ENCODE results near the gene RFPL2. TPM values are rescaled to one million over a fixed set of nuclear protein-coding genes. Genes with fewer than 3 reads are reported as not detected.

RFPL2 gene
- total RNA-seq, 2 donors from 2014 or later = not detected

- DNase-seq = no peak
- Histone ChIP-seq H3K4me1 (no peaks in the 10 kb centered on the region), H3K9ac (ENCODE audit: low read depth in 2 of 2, low read length in 2 of 2) (no peak overlapping the region), H3K27ac (no peak overlapping the region), H3K4me3 (no peak overlapping the region), H3K36me3 (no peaks in the 10 kb centered on the region), H3K9me3 (no peaks in the 10 kb centered on the region), H3K27me3 (no peaks in the 10 kb centered on the region)
- intact Hi-C loops (cut with DNase I) = no loop called here
- TF ChIP-seq CTCF (IDR thresholded peaks at IDR 0.05) = no peak
Observed at GRCh38 chr22:32185821-32186220, 19.1 kb downstream of the RFPL2 start.

GRCh38 chr22:32183625-32184024 is 21.2 kb downstream of the RFPL2 start:
- Histone ChIP-seq H3K27ac (no peak overlapping the region), H3K9me3 (no peaks in the 10 kb centered on the region), H3K4me1 (no peaks in the 10 kb centered on the region), H3K36me3 (no peaks in the 10 kb centered on the region), H3K4me3 (no peak overlapping the region), H3K27me3 (no peaks in the 10 kb centered on the region), H3K9ac (ENCODE audit: low read depth in 2 of 2, low read length in 2 of 2) (no peak overlapping the region)
- no peak for DNase-seq
- intact Hi-C loops (cut with DNase I) = no loop called here
- TF ChIP-seq CTCF (IDR thresholded peaks at IDR 0.05) = no peak

GRCh38 chr22:32181043-32181442 is 23.8 kb downstream of the RFPL2 start:
- no peak for DNase-seq
- Histone ChIP-seq H3K27ac (no peak overlapping the region), H3K4me1 (no peaks in the 10 kb centered on the region), H3K27me3 (peaks cover 4% of the 10 kb centered on the region), H3K36me3 (no peaks in the 10 kb centered on the region), H3K9me3 (no peaks in the 10 kb centered on the region), H3K9ac (ENCODE audit: low read depth in 2 of 2, low read length in 2 of 2) (no peak overlapping the region), H3K4me3 (no peak overlapping the region)
- intact Hi-C loops (cut with DNase I) = no loop called here
- TF ChIP-seq CTCF (IDR thresholded peaks at IDR 0.05) = no peak

GRCh38 chr22:32177221-32177765 is 27.6 kb downstream of the RFPL2 start:
- no peak for DNase-seq
- intact Hi-C loops (cut with DNase I) = no loop called here
- Histone ChIP-seq H3K4me1 (no peaks in the 10 kb centered on the region), H3K9ac (ENCODE audit: low read depth in 2 of 2, low read length in 2 of 2) (no peak overlapping the region), H3K4me3 (no peak overlapping the region), H3K27ac (no peak overlapping the region), H3K27me3 (peaks cover 12% of the 10 kb centered on the region), H3K36me3 (no peaks in the 10 kb centered on the region), H3K9me3 (no peaks in the 10 kb centered on the region)
- no peak for TF ChIP-seq CTCF (IDR thresholded peaks at IDR 0.05)

GRCh38 chr22:32175683-32176644 is 28.9 kb downstream of the RFPL2 start:
- Histone ChIP-seq H3K9ac (ENCODE audit: low read depth in 2 of 2, low read length in 2 of 2) (no peak overlapping the region), H3K4me1 (no peaks in the 10 kb centered on the region), H3K27me3 (peaks cover 12% of the 10 kb centered on the region), H3K36me3 (no peaks in the 10 kb centered on the region), H3K4me3 (no peak overlapping the region), H3K27ac (no peak overlapping the region), H3K9me3 (no peaks in the 10 kb centered on the region)
- TF ChIP-seq CTCF (IDR thresholded peaks at IDR 0.05) = no peak
- no peak for DNase-seq
- intact Hi-C loops (cut with DNase I) = no loop called here

Data from colonic mucosa (tissue), 4 donors.